H1 (cell line): Measurements from ENCODE around the gene ADGRB3. TPM values are rescaled to one million over a fixed set of nuclear protein-coding genes. Genes with fewer than 3 reads are reported as not detected.

Experiments
- CHD7 ChIP-seq: fragments of 300-600 bp; sonication (generic); IDR thresholded peaks from 2 replicates; pipeline ENCODE4 v1.7.1; 2012; ENCODE audit warnings: low read length, moderate library complexity, mild to moderate bottlenecking, inconsistent platforms; ENCODE audit not compliant: insufficient replicate concordance
- EZH2 ChIP-seq: fragments of 200-600 bp; sonication (generic); IDR thresholded peaks from 2 replicates; pipeline ENCODE4 v1.7.1; 2012; ENCODE audit warnings: low read depth, mild to moderate bottlenecking, moderate library complexity, low read length, inconsistent platforms; ENCODE audit not compliant: severe bottlenecking
- FOSL1 ChIP-seq: IDR thresholded peaks from 2 replicates; pipeline ENCODE4 v1.6.1; 2011; ENCODE audit warnings: mild to moderate bottlenecking, low read depth, low read length, moderate library complexity; ENCODE audit not compliant: insufficient read depth
- NANOG ChIP-seq: IDR thresholded peaks from 2 replicates; pipeline ENCODE4 v1.6.1; 2011; ENCODE audit warnings: low read length, low read depth, mild to moderate bottlenecking, inconsistent platforms; ENCODE audit not compliant: insufficient read depth, poor library complexity, severe bottlenecking
- POU5F1 ChIP-seq: IDR thresholded peaks from 2 replicates; pipeline ENCODE4 v1.6.1; 2011; ENCODE audit warnings: low read depth, mild to moderate bottlenecking, low read length, moderate library complexity
- RAD21 ChIP-seq, 2 experiments: IDR thresholded peaks in 1 of 2; conservative IDR thresholded peaks in 1 of 2; 2 replicates each; pipeline ENCODE4 v1.6.1; 2011; ENCODE audit warnings: low read depth in 2 of 2, low read length in 2 of 2, improper control_type of control experiment in 1 of 2, inconsistent platforms in 1 of 2, mild to moderate bottlenecking in 1 of 2, moderate library complexity in 1 of 2
- polyA plus RNA-seq, 7 experiments: library from polyadenylated mRNA; depleted of rRNA in 3 of 7; stranded (reverse) in 5 of 7; unstranded in 2 of 7; fragments of >200 nt in 5 of 7; fragments of 200-250 nt in 2 of 7; gene quantifications; 1 replicate in 5 of 7; 2 replicates in 1 of 7; 4 replicates in 1 of 7; pipeline versions ENCODE4 v1.2.1 to v1.2.3, GENCODE V29; 2011 to 2013; ENCODE audit warnings: missing spikeins in 2 of 7, mixed read lengths in 2 of 7
- total RNA-seq: library from RNA; stranded (reverse); fragmentation: NEBNext Ultra II Directional; extraction: Animal tissue kit (Norgen Biotek cat#: 25700); gene quantifications from 2 replicates; pipeline ENCODE4 v1.2.1, GENCODE V29; 2021

Gene ADGRB3
- total and polyA plus RNA-seq, 2 of the 8 experiments (the other 6 are each of a cell fraction or from before 2014, with no cell fraction given) = 0.35 to 1.2 TPM

- no peak for TF ChIP-seq CHD7
- no peak for TF ChIP-seq NANOG
- no peak for TF ChIP-seq FOSL1
- no peak for TF ChIP-seq POU5F1
- TF ChIP-seq EZH2 = no peak
- TF ChIP-seq RAD21 (IDR thresholded peaks at IDR 0.05 in 1 of 2, conservative IDR thresholded peaks at IDR 0.05 in 1 of 2; ENCODE audit: low read depth in 2 of 2, low read length in 2 of 2) = no peak
- TF ChIP-seq, all 59 proteins: peak for 0
Measured at GRCh38 chr6:68732423-68732822, 97.3 kb downstream of the ADGRB3 start (continued).
